ENCODE data around the gene G2E3.

DNA sequence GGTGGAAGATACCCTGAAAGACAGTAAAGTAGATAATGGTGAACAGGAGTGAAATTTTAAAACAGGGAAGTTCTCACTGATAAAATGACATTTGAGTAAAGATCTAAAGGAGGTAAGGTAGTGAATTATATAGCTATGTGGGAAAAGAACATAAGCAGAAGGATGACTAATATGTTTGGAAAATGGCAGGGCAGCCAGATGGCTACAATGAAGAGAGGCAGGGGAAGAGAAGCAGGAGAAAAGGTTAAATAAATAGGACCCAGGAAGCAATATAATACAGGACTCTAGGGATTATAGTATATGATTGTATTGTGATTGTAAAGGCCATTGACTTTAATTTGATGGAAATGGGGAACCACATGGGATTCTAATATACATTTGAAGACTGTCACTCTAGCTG is 96.2 kb downstream of the G2E3 start:
- TF ChIP-seq, protein P1, sequence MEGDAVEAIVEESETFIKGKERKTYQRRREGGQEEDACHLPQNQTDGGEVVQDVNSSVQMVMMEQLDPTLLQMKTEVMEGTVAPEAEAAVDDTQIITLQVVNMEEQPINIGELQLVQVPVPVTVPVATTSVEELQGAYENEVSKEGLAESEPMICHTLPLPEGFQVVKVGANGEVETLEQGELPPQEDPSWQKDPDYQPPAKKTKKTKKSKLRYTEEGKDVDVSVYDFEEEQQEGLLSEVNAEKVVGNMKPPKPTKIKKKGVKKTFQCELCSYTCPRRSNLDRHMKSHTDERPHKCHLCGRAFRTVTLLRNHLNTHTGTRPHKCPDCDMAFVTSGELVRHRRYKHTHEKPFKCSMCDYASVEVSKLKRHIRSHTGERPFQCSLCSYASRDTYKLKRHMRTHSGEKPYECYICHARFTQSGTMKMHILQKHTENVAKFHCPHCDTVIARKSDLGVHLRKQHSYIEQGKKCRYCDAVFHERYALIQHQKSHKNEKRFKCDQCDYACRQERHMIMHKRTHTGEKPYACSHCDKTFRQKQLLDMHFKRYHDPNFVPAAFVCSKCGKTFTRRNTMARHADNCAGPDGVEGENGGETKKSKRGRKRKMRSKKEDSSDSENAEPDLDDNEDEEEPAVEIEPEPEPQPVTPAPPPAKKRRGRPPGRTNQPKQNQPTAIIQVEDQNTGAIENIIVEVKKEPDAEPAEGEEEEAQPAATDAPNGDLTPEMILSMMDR (IDR thresholded peaks at IDR 0.05) = no peak
- no peak for TF ChIP-seq ZFX (IDR thresholded peaks at IDR 0.05; ENCODE audit: borderline replicate concordance)

All from 22Rv1 (cell line).